HepG2 (cell line): Measurements from ENCODE around the gene ULBP2. TPM values are rescaled to one million over a fixed set of nuclear protein-coding genes. Genes with fewer than 3 reads are reported as not detected.

ENCODE experiments used
- polyA plus RNA-seq, 8 experiments: library from polyadenylated mRNA; depleted of rRNA in 3 of 8; stranded (reverse) in 7 of 8; unstranded in 1 of 8; fragments of >200 nt; fragmentation: Illumina TruSeq in 4 of 8; extraction: Trizol in 4 of 8; gene quantifications; 2 replicates each; pipeline versions ENCODE4 v1.2.1 to v1.2.3, GENCODE V29; 2011 to 2016; ENCODE audit warnings: low read depth in 4 of 8, missing spikeins in 1 of 8, mixed read lengths in 1 of 8; ENCODE audit not compliant: insufficient read depth in 1 of 8
- total RNA-seq, 5 experiments: library from RNA; depleted of rRNA; stranded (reverse); fragments of >200 nt; fragmentation: Illumina TruSeq; extraction: Trizol; gene quantifications; 2 replicates each; pipeline ENCODE4 v1.2.3, GENCODE V29; 2016; ENCODE audit warnings: low read depth in 1 of 5

The ULBP2 gene
- total and polyA plus RNA-seq, 2 of the 13 experiments (the other 11 are each of a cell fraction or from before 2014, with no cell fraction given), result not detected

Other genes with a start within 250 kb of the ULBP2 start
- 12.6 and 16.4 TPM in 2 replicates for gene LATS1, start 223.9 kb upstream of the ULBP2 start, total RNA-seq (2016; rRNA removed; fragmentation: Illumina TruSeq; extraction: Trizol)
- gene LATS1, start 223.9 kb upstream of the ULBP2 start, polyA plus RNA-seq (2011; rRNA removed), result 9.9 TPM in 2 replicates
- gene NUP43, start 195.5 kb upstream of the ULBP2 start, total RNA-seq (2016; rRNA removed; fragmentation: Illumina TruSeq; extraction: Trizol), result 85.1 and 148 TPM in 2 replicates
- gene NUP43, start 195.5 kb upstream of the ULBP2 start, polyA plus RNA-seq (2011; rRNA removed), result 33.0 and 38.9 TPM in 2 replicates
- gene PCMT1, start 192.3 kb upstream of the ULBP2 start, total RNA-seq (2016; rRNA removed; fragmentation: Illumina TruSeq; extraction: Trizol), result 134 and 169 TPM in 2 replicates
- gene PCMT1, start 192.3 kb upstream of the ULBP2 start, polyA plus RNA-seq (2011; rRNA removed), result 95.6 and 112 TPM in 2 replicates
- gene LRP11, start 77.7 kb upstream of the ULBP2 start, total RNA-seq (2016; rRNA removed; fragmentation: Illumina TruSeq; extraction: Trizol), result 32.1 and 48.9 TPM in 2 replicates
- 32.4 and 35.8 TPM in 2 replicates for gene LRP11, start 77.7 kb upstream of the ULBP2 start, polyA plus RNA-seq (2011; rRNA removed)
- not detected in 2 replicates for gene RAET1E, start 43.9 kb upstream of the ULBP2 start, total RNA-seq (2016; rRNA removed; fragmentation: Illumina TruSeq; extraction: Trizol)
- not detected in 2 replicates for gene RAET1E, start 43.9 kb upstream of the ULBP2 start, polyA plus RNA-seq (2011; rRNA removed)
- not detected in 2 replicates for gene RAET1G, start 18.9 kb upstream of the ULBP2 start, total RNA-seq (2016; rRNA removed; fragmentation: Illumina TruSeq; extraction: Trizol)
- gene RAET1G, start 18.9 kb upstream of the ULBP2 start, polyA plus RNA-seq (2011; rRNA removed), result not detected in 2 replicates
- gene ULBP1, start 21.9 kb downstream of the ULBP2 start, total RNA-seq (2016; rRNA removed; fragmentation: Illumina TruSeq; extraction: Trizol), result 0.04 TPM in 1 of 2 replicates, not detected in the other
- gene ULBP1, start 21.9 kb downstream of the ULBP2 start, polyA plus RNA-seq (2011; rRNA removed), result 0.08 and 0.09 TPM in 2 replicates
- not detected in 2 replicates for gene RAET1L, start 83.5 kb downstream of the ULBP2 start, total RNA-seq (2016; rRNA removed; fragmentation: Illumina TruSeq; extraction: Trizol)
- not detected in 2 replicates for gene RAET1L, start 83.5 kb downstream of the ULBP2 start, polyA plus RNA-seq (2011; rRNA removed)
- 0.42 and 0.56 TPM in 2 replicates for gene ULBP3, start 127.1 kb downstream of the ULBP2 start, total RNA-seq (2016; rRNA removed; fragmentation: Illumina TruSeq; extraction: Trizol)
- gene ULBP3, start 127.1 kb downstream of the ULBP2 start, polyA plus RNA-seq (2011; rRNA removed), result 0.22 and 0.48 TPM in 2 replicates
- gene PPP1R14C, start 201.0 kb downstream of the ULBP2 start, total RNA-seq (2016; rRNA removed; fragmentation: Illumina TruSeq; extraction: Trizol), result not detected in 2 replicates
- gene PPP1R14C, start 201.0 kb downstream of the ULBP2 start, polyA plus RNA-seq (2011; rRNA removed), result not detected in 2 replicates